Body of pancreas (tissue), 4 donors: ENCODE data around the gene TMEM255B. TPM values are rescaled to one million over a fixed set of nuclear protein-coding genes. Genes with fewer than 3 reads are reported as not detected.

Source experiments
- ATAC-seq: fragments of 150-250 bp; one replicate; pipeline ENCODE4 v1.9.1; 2016
- DNase-seq, 4 donors: peaks; one replicate each; pipeline ENCODE4 v3.0.0-alpha.2; 2019
- H3K27ac ChIP-seq, 4 donors: fragments of 200-600 bp; sonication (generic); 1 replicate in 3 of 4; 2 replicates in 1 of 4; pipeline versions ENCODE4 v1.5.1 to v1.6.1; 2016 to 2019; ENCODE audit warnings: mild to moderate bottlenecking in 1 of 4, mixed read lengths in 1 of 4, moderate library complexity in 1 of 4
- H3K27me3 ChIP-seq, 2 donors: fragments of 200-600 bp; sonication (generic); one replicate each; pipeline ENCODE4 v1.6.0; 2016; ENCODE audit warnings: mild to moderate bottlenecking in 1 of 2
- H3K36me3 ChIP-seq, 2 donors: fragments of 200-600 bp; sonication (generic); replicated peaks in 1 of 2; 2 replicates each; pipeline ENCODE4 v1.5.1; 2016; ENCODE audit warnings: low read depth in 2 of 2; ENCODE audit not compliant: insufficient read depth in 1 of 2
- H3K4me1 ChIP-seq: fragments of 200-600 bp; sonication (generic); one replicate; pipeline ENCODE4 v1.6.0; 2016
- H3K4me3 ChIP-seq, 2 donors: fragments of 200-600 bp; sonication (generic); 1 replicate in 1 of 2; 2 replicates in 1 of 2; pipeline ENCODE4 v1.5.1; 2016 to 2019
- H3K9me3 ChIP-seq, 3 donors: fragments of 200-600 bp; sonication (generic); 1 replicate in 2 of 3; 2 replicates in 1 of 3; pipeline ENCODE4 v1.5.1; 2016
- CTCF ChIP-seq, 7 experiments: fragments of 450-650 bp in 4 of 7; fragments of 200-600 bp in 3 of 7; sonication (generic) in 3 of 7; IDR thresholded peaks; one replicate each; pipeline ENCODE4 v1.5.1; 2016 to 2019; ENCODE audit warnings: antibody characterized with exemption in 7 of 7
- POLR2A ChIP-seq, 3 donors: fragments of 450-650 bp; IDR thresholded peaks; one replicate each; pipeline ENCODE4 v1.6.1; 2016; ENCODE audit warnings: antibody characterized with exemption in 3 of 3, mild to moderate bottlenecking in 2 of 3
- WGBS, 2 donors: methylation state at CpG; one replicate each; pipeline ENCODE4 v1.1.5; 2017; 5-methylcytosine and 5-hydroxymethylcytosine counted together
- intact Hi-C: fragments of 100-400 bp; cut with DNase I; formaldehyde crosslinking; loops from one replicate; pipeline ENCODE4 v1.15.1; 2023
- total RNA-seq, 2 donors: library from RNA; depleted of rRNA; stranded (reverse); fragments of >200 nt; gene quantifications; one replicate each; pipeline ENCODE4 v1.1.0, GENCODE V29; 2016

Gene TMEM255B
- total RNA-seq, 2 donors from 2014 or later = 1.0 to 4.6 TPM

DNA sequence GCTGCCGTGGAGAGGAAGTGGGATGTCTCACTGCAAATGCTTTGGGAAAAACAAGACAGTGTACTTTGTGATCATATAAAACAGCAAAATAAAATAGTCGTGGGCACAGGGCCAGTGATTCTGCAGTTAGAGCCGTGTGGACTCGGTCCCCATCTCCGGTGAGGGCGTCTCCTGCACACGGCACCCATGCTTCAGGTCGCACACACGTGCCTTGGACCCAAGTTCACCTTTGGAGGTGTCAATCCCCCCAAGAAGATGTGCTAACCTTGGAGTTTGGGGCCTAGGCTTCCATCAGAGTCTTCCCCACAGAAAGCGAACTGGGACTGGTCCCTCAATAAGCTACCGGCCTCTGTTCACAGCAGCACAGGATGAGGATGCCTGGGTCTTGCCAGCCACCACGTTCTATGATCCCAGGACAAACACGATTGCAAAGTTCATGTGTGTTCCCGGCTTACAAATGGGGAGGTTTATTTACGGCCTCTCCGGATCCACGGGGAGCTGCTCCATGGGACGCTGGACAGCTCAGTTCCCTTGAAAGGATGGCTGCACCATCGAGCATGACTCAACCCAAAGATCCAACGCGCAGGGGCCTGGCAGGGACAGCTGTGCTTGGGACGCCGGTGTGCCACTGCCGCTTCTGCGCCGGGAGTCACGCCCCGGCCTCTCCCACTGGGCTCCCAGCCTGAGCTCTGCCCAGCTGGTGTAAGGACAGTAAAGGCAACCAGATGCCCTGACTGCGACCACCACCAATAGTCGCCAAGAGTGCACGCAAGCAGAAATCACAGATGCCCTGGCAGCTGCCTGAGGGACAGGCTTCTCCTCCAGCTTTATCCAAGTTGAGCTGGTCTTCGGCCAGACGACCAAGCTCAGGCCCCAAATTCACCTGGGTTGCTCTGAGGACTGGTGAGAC is 96.2 kb downstream of the TMEM255B start:
- ATAC-seq (no peak), DNase-seq (peak in 2 of 4 donors; percentile 3 to 6)
- Histone ChIP-seq H3K9me3 (no peaks in the 10 kb centered on the region), H3K36me3 (peaks cover 0 to 1% of the 10 kb centered on the region in 2 donors), H3K27ac (no peak overlapping the region), H3K4me3 (no peak overlapping the region), H3K4me1 (peaks cover 63% of the 10 kb centered on the region), H3K27me3 (no peaks in the 10 kb centered on the region)
- intact Hi-C loops = no loop called here
- WGBS, 2 donors = 77 to 82% methylated on average over 19 to 33 of the region's 33 CpGs
- no peak for TF ChIP-seq POLR2A (IDR thresholded peaks at IDR 0.05)
- no peak for TF ChIP-seq CTCF (IDR thresholded peaks at IDR 0.05)

DNA sequence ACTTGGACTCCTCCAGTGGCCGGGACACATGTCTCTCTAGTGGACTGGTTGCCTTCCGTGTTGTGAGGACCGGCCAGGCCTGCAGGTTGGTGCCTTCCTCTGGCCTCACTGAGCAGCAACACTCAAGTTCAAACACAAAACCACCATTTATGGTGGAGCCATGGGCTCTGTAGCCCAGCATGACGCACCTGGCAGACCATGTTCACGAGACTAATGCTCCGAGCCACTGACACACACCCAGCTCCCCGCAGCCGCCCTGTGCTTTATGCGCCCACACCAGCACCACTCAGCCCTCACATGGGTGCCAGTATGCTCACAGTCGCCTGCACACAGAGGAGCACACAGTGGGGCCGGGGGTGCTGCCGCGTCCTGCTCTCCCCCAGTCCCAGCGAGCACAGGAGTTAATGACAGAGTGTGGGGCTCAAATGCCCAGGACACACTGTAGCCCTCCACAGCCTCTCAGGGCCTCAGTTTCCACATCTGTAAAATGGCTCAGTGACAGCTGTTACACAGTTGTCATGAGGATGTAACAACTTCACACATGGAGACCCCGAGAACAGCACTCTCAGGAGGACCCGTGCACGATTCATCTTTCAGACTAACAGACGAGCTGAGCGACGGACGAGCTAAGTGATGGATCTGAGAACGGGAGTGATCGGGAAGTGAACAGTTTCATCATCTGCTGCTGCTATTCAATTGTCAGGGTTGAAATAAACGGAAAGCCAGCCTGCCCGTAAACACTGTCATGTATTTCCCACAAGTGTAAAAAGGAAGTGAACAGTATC is 97.1 kb downstream of the TMEM255B start:
- H3K27ac ChIP-seq = peak overlapping the region in 1 of 4 donors; percentile 5
- peaks cover 68% of the 10 kb centered on the region for H3K4me1 ChIP-seq
- H3K4me3 ChIP-seq = no peak overlapping the region
- TF ChIP-seq CTCF (IDR thresholded peaks at IDR 0.05) (no peak), POLR2A (IDR thresholded peaks at IDR 0.05) (no peak)
- H3K36me3 ChIP-seq = peaks cover 0 to 1% of the 10 kb centered on the region in 2 donors
- H3K27me3 ChIP-seq = no peaks in the 10 kb centered on the region
- ATAC-seq = no peak
- intact Hi-C loops = no loop called here
- peak in 2 of 4 donors; percentile 1 to 6 for DNase-seq
- H3K9me3 ChIP-seq = no peaks in the 10 kb centered on the region
- 88 to 92% methylated on average over 25 of the region's 25 CpGs for WGBS, 2 donors

DNA sequence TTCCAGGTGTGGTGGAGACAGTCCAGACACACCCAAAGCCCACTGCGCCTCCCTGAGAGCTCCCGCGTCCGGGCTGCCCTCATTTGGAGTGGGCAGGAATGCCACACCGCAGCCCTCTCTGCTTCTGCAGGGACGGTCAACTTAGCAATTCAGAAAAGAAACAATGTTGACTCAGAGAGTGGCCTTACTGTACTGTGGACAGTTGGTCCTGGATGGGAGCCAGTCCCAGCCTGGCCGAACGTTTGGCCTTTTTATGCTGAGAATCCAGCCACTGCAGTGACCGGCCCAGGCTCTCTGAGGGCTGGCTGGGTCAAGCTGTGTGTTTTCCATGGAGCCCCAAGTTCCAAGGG is 97.7 kb downstream of the TMEM255B start:
- 45 to 63% methylated on average over 7 to 9 of the region's 9 CpGs for WGBS, 2 donors
- peak overlapping the region in 2 of 4 donors; percentile 3 to 5 for H3K27ac ChIP-seq
- no peak overlapping the region for H3K4me3 ChIP-seq
- no peaks in the 10 kb centered on the region for H3K27me3 ChIP-seq
- TF ChIP-seq POLR2A (IDR thresholded peaks at IDR 0.05) (no peak), CTCF (IDR thresholded peaks at IDR 0.05) (no peak)
- intact Hi-C loops = no loop called here
- H3K36me3 ChIP-seq = peaks cover 0 to 1% of the 10 kb centered on the region in 2 donors
- peak in 3 of 4 donors; percentile 10 to 41 (median 28) for DNase-seq
- no peak for ATAC-seq
- peaks cover 74% of the 10 kb centered on the region for H3K4me1 ChIP-seq
- H3K9me3 ChIP-seq = no peaks in the 10 kb centered on the region

- Histone ChIP-seq H3K36me3 (peaks cover 0 to 1% of the 10 kb centered on the region in 2 donors), H3K9me3 (no peaks in the 10 kb centered on the region), H3K27me3 (no peaks in the 10 kb centered on the region), H3K4me1 (peaks cover 78% of the 10 kb centered on the region), H3K27ac (no peak overlapping the region), H3K4me3 (no peak overlapping the region)
- TF ChIP-seq CTCF (IDR thresholded peaks at IDR 0.05) (no peak), POLR2A (IDR thresholded peaks at IDR 0.05) (no peak)
- 82 to 89% methylated on average over 15 to 20 of the region's 20 CpGs for WGBS, 2 donors
- DNase-seq (peak in 2 of 4 donors; percentile 0 to 3), ATAC-seq (no peak)
- intact Hi-C loops = no loop called here
These were observed 98.6 kb downstream of the TMEM255B start for GRCh38 chr13:113857531-113858195.
